Mononuclear cell (primary cell): ENCODE results near the gene FRZB. TPM values are rescaled to one million over a fixed set of nuclear protein-coding genes. Genes with fewer than 3 reads are reported as not detected.
"Not testable (repeated sequence)": the region's sequence is repeated elsewhere in the genome, so short reads cannot be mapped to it uniquely, and the experiment has no call there.

Experiments used
- H3K27me3 ChIP-seq: 2 replicates; pipeline ENCODE4 v1.6.0; 2011; ENCODE audit warnings: low read length, control low read depth; ENCODE audit not compliant: insufficient read depth
- H3K4me1 ChIP-seq: 2 replicates; pipeline ENCODE4 v1.5.1; 2011; ENCODE audit warnings: mild to moderate bottlenecking, low read length, control low read depth; ENCODE audit not compliant: insufficient read depth
- H3K4me3 ChIP-seq: 2 replicates; pipeline ENCODE4 v1.5.1; 2011; ENCODE audit warnings: mild to moderate bottlenecking, low read length, moderate library complexity
- H3K9me3 ChIP-seq: 2 replicates; pipeline ENCODE4 v1.5.1; 2011; ENCODE audit warnings: low read depth, mild to moderate bottlenecking, control low read depth, low read length
- total RNA-seq: library from RNA; depleted of rRNA; stranded (reverse); fragments of >200 nt; gene quantifications from one replicate; pipeline ENCODE4 v1.2.3, GENCODE V29; 2012

Gene FRZB
- total RNA-seq, 1 donor, result under 0.01 TPM

DNA sequence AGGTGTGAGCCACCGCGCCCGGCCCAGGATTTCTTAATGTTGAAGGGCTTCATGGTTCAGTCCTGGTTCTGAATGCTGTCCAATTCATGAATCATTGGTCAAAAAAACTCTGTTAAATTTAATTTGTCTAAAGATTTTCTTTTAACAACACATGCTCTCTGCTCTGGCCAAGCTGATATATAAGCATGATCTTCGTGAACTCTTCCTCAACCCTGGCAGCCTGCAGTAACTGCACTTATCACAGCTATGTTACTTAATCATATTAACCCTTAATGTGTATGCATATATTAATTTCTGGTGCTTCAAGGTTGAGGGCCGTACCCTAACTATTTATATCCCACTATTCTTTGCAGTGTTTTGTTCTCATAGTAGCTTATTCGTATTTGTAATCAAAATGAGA, 29.4 kb upstream of the FRZB start:
- H3K4me1 ChIP-seq, result no peaks in the 10 kb centered on the region
- H3K9me3 ChIP-seq, result no peaks in the 10 kb centered on the region
- H3K4me3 ChIP-seq, result no peak overlapping the region
- H3K27me3 ChIP-seq, result no peaks in the 10 kb centered on the region

DNA sequence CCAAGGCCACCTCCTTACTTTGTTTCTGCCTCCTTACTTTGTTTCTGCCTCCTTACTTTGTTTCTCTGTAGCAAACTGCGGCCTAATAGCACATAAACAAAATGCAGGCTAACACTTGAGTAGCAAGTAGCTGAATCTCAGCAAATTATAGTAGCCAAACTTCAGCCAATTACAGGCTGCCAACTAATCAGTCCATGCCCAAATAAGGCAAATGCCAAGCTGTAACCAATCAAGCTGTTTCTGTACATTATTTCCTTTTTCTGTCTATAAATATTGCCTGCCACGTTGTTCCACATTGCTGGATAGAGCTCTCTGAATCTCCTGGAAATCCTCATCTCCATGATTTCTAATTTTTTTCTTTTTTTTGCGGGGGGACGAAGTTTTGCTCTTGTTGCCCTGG, 28.7 kb upstream of the FRZB start:
- Histone ChIP-seq H3K4me1 (no peaks in the 10 kb centered on the region), H3K27me3 (no peaks in the 10 kb centered on the region), H3K4me3 (no peak overlapping the region), H3K9me3 (no peaks in the 10 kb centered on the region)

DNA sequence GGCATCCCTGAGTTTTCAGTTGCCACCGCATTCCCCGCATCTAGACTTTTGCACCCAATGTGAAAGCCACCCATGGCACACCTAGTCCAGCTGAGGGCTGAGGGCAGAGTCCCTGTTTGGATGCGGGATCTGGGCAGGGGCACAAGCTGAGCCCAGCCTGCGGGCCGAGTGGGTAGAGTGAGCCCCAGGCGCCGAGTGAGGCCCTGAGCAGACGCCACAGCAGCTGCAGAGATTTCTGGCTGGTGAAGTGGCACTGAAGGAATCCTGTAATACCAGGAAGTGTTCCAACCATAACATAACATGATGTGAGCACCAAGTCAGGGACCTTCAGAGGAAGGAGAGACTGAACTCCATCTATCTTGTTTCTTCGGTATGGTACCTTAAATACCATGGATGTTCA, 27.7 kb upstream of the FRZB start:
- no peaks in the 10 kb centered on the region for H3K4me1 ChIP-seq
- H3K4me3 ChIP-seq, result no peak overlapping the region
- no peaks in the 10 kb centered on the region for H3K27me3 ChIP-seq
- no peaks in the 10 kb centered on the region for H3K9me3 ChIP-seq

DNA sequence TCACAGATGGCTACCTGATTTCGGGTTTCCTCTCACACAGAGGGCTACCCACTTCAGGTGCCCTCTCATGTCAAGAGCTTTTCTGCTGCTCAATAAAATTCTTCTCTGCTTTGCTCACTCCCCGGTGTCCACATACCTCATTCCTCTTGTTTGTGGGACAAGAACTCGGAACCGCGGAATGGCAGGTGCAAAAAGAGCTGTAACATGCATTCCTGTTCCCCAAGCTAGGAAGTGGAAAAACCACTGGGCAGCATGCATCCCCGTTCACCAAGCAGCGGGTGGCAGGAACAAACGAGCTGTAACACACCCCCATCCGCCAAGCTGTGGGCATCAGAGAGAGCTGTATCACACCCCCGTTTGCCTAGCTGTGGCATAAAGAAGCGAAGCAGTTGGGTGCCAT, 27.2 kb upstream of the FRZB start:
- H3K27me3 ChIP-seq, result no peaks in the 10 kb centered on the region
- H3K4me3 ChIP-seq, result no peak overlapping the region
- H3K9me3 ChIP-seq, result no peaks in the 10 kb centered on the region
- no peaks in the 10 kb centered on the region for H3K4me1 ChIP-seq

DNA sequence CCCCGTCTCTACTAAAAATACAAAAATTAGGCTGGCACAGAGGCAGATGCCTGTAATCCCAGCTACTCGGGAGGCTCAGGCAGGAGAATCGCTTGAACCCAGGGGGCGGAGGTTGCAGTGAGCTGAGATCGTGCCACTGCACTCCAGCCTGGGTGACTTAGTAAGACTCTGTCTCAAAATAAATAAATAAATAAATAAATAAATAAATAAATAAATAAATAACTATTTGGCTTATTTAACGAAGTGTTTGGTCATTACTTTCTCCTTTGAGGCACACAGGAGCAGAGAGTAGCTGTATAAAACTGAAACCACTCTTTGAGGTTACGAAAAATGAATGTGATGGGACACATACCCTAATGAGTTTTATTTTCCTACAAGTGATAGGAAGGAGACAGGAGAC, 26.6 kb upstream of the FRZB start:
- not testable (repeated sequence) for H3K27me3 ChIP-seq, H3K4me1 ChIP-seq, H3K9me3 ChIP-seq, H3K4me3 ChIP-seq

DNA sequence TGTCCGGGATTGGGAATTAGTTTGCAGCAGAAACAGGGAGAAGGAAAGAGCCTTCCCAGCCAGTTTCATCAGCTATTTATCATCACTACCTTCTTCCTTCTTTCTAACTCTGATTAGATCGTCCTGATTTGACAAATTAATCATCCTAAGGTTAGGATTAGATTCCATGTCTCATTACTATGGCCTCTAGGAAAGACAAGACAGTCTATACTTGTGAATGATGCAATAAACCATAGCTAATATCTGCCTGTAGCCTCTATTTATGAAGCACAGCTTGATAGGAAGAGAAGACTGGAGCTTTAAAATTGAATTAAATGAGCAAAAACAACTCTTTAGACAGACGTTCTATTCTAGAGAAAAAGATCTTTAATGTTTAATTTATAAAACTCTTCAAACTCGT, 25.2 kb upstream of the FRZB start:
- H3K9me3 ChIP-seq, result no peaks in the 10 kb centered on the region
- no peaks in the 10 kb centered on the region for H3K27me3 ChIP-seq
- no peaks in the 10 kb centered on the region for H3K4me1 ChIP-seq
- no peak overlapping the region for H3K4me3 ChIP-seq

DNA sequence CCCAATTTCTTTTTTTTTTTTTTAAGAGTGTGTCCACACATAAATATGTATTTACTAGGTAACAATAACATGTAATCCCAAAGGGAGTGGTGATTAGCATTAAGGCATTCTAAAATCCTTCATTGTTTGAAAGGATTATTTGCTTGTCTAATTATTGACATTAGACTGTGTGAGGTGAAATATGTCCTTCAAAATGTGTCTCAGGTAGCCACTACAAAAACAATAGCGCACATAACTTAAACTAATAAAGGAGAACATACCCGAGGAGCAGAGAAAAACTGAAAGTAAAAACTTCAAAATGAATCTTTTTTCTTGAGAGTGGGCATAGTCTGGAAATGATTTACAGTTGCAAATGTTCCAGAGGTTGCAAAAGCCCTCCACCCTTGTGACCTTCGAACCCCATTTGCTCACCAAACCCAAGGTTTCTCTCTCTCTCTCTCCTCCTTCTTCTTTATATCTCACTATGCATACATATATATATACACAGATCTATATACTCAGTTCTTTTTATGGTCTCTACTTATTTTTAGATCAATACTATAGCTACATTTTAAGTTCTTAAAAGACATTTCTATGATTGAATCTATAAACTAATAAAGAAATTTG, 24.4 kb upstream of the FRZB start:
- no peaks in the 10 kb centered on the region for H3K27me3 ChIP-seq
- no peak overlapping the region for H3K4me3 ChIP-seq
- H3K9me3 ChIP-seq, result no peaks in the 10 kb centered on the region
- no peaks in the 10 kb centered on the region for H3K4me1 ChIP-seq

GRCh38 chr2:182890305-182890704, 23.9 kb upstream of the FRZB start:
- Histone ChIP-seq H3K27me3 (no peaks in the 10 kb centered on the region), H3K4me3 (no peak overlapping the region), H3K9me3 (no peaks in the 10 kb centered on the region), H3K4me1 (no peaks in the 10 kb centered on the region)

GRCh38 chr2:182887753-182888415, 21.4 kb upstream of the FRZB start:
- H3K4me1 ChIP-seq, result no peaks in the 10 kb centered on the region
- H3K9me3 ChIP-seq, result no peaks in the 10 kb centered on the region
- no peaks in the 10 kb centered on the region for H3K27me3 ChIP-seq
- no peak overlapping the region for H3K4me3 ChIP-seq

DNA sequence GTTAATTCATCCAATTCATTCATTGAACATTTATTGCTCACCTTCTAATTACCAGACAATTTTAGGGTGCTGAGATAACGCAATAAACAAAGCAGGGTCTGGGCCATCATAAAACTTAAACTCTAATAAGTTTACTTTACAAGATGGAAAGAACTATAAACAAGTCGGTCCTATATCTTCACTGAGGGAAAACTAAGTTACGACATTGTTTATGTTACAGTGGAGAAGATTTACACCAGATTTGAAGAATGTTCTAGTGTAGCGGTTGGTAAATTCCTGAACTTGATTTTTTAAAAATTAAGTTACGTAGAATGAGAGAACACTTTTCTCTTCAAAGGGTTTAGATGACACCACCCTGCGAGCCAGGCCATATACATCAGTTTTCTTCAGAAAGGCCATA, 20.7 kb upstream of the FRZB start:
- no peak overlapping the region for H3K4me3 ChIP-seq
- no peaks in the 10 kb centered on the region for H3K27me3 ChIP-seq
- H3K4me1 ChIP-seq, result no peaks in the 10 kb centered on the region
- no peaks in the 10 kb centered on the region for H3K9me3 ChIP-seq

GRCh38 chr2:182885771-182886170, 19.3 kb upstream of the FRZB start:
- Histone ChIP-seq H3K27me3 (no peaks in the 10 kb centered on the region), H3K4me3 (no peak overlapping the region), H3K4me1 (no peaks in the 10 kb centered on the region), H3K9me3 (no peaks in the 10 kb centered on the region)

DNA sequence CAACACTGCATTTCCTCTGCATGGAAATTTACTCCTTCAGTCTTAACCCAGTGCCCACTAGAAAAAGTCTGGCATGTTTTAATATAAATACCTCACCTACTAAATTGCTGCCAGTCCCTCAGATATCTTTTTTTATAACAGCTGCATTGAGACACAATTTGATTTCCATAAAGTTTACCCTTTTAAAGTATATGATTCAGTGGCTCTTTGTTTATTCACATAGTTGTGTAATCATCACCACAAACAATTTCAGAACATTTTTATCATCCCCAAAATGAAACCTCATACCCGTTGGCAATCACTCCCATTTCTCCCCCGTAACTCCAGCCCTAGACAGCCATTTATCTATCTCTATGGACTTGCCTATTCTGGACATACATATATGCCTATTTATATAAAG, 17.0 kb upstream of the FRZB start:
- Histone ChIP-seq H3K4me1 (no peaks in the 10 kb centered on the region), H3K4me3 (no peak overlapping the region), H3K27me3 (no peaks in the 10 kb centered on the region), H3K9me3 (no peaks in the 10 kb centered on the region)

DNA sequence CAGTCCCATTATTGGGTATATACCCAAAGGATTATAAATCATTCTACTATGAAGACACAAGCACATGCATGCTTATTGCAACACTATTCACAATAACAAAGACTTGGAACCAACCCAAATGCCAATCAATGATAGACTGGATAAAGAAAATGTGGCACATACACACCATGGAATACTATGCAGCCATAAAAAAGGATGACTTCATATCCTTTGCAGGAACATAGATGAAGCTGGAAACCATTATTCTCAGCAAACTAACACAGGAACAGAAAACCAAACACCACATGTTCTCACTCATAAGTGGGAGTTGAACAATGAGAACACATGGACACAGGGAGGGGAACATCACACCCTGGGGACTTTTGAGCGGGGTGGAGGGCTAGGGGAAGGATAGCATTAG, 13.7 kb upstream of the FRZB start:
- not testable (repeated sequence) for H3K4me3 ChIP-seq, H3K4me1 ChIP-seq, H3K9me3 ChIP-seq

GRCh38 chr2:182876653-182877052, 10.2 kb upstream of the FRZB start:
- H3K27me3 ChIP-seq, H3K4me1 ChIP-seq, H3K4me3 ChIP-seq, H3K9me3 ChIP-seq: not testable (repeated sequence)

More for the DNA sequence above, 13.7 kb upstream of the FRZB start:
- H3K27me3 ChIP-seq, result not testable (repeated sequence)

GRCh38 chr2:182870227-182870626, 3.8 kb upstream of the FRZB start:
- Histone ChIP-seq H3K4me1 (peaks cover 8% of the 10 kb centered on the region), H3K9me3 (no peaks in the 10 kb centered on the region), H3K4me3 (no peak overlapping the region), H3K27me3 (peaks cover 45% of the 10 kb centered on the region)

GRCh38 chr2:182868054-182868796, 1.8 kb upstream of the FRZB start:
- Histone ChIP-seq H3K4me1 (peaks cover 8% of the 10 kb centered on the region), H3K9me3 (no peaks in the 10 kb centered on the region), H3K27me3 (peaks cover 63% of the 10 kb centered on the region), H3K4me3 (no peak overlapping the region)
